GM21737 (cell line): ENCODE results near the gene EPGN.

Source experiments
- ATAC-seq: cut with Tn5 transposase; IDR thresholded peaks from one replicate; pipeline ENCODE4 v1.9.1; 2021; ENCODE audit warnings: mild to moderate bottlenecking, moderate library complexity; ENCODE audit not compliant: unreplicated experiment

EPGN gene

GRCh38 chr4:74308215-74308614 lies at the start of gene EPGN:
Gene EPGN (plus strand): TSS chr4:74308470. CDS start chr4:74308534, 64 bp downstream.
- no peak for ATAC-seq

GRCh38 chr4:74258963-74259362 lies 49.3 kb upstream of the EPGN start:
- no peak for ATAC-seq

- ATAC-seq: no peak
These were observed 48.2 kb upstream of the EPGN start for GRCh38 chr4:74260036-74260435.

- no peak for ATAC-seq
These were observed 45.7 kb upstream of the EPGN start for GRCh38 chr4:74262522-74262921.

- no peak for ATAC-seq
These were observed 44.7 kb upstream of the EPGN start for GRCh38 chr4:74263551-74263950.

GRCh38 chr4:74266081-74266480 lies 42.2 kb upstream of the EPGN start:
- no peak for ATAC-seq

- ATAC-seq: no peak
These were observed 40.2 kb upstream of the EPGN start for GRCh38 chr4:74267998-74268606.

GRCh38 chr4:74268643-74269042 lies 39.6 kb upstream of the EPGN start:
- ATAC-seq: no peak

GRCh38 chr4:74278490-74278889 lies 29.8 kb upstream of the EPGN start:
- ATAC-seq: no peak

GRCh38 chr4:74279716-74280115 lies 28.6 kb upstream of the EPGN start:
- ATAC-seq: no peak

GRCh38 chr4:74282926-74283325 lies 25.3 kb upstream of the EPGN start:
- no peak for ATAC-seq

GRCh38 chr4:74283614-74284013 lies 24.7 kb upstream of the EPGN start:
- ATAC-seq: no peak

- ATAC-seq: no peak
These were observed 24.2 kb upstream of the EPGN start for GRCh38 chr4:74284053-74284452.

GRCh38 chr4:74287164-74287563 lies 21.1 kb upstream of the EPGN start:
- no peak for ATAC-seq

- no peak for ATAC-seq
These were observed 20.5 kb upstream of the EPGN start for GRCh38 chr4:74287791-74288190.

- ATAC-seq: no peak
These were observed 16.8 kb upstream of the EPGN start for GRCh38 chr4:74291471-74291870.

GRCh38 chr4:74292111-74292870 lies 16.0 kb upstream of the EPGN start:
- ATAC-seq: no peak

- ATAC-seq: no peak
These were observed 14.7 kb upstream of the EPGN start for GRCh38 chr4:74293558-74293957.

GRCh38 chr4:74294681-74295080 lies 13.6 kb upstream of the EPGN start:
- ATAC-seq: no peak

GRCh38 chr4:74297539-74297938 lies 10.7 kb upstream of the EPGN start:
- ATAC-seq: no peak

- no peak for ATAC-seq
These were observed 4.1 kb upstream of the EPGN start for GRCh38 chr4:74304095-74304625.

GRCh38 chr4:74305000-74305399 lies 3.3 kb upstream of the EPGN start:
- no peak for ATAC-seq
